Liver (tissue), 9 donors: ENCODE data around the gene SHH. TPM values are rescaled to one million over a fixed set of nuclear protein-coding genes. Genes with fewer than 3 reads are reported as not detected.

Source experiments
- DNase-seq: peaks from one replicate; pipeline ENCODE4 v3.0.0-alpha.2; 2017; ENCODE audit warnings: low spot score
- H3K27ac ChIP-seq, 2 donors: one replicate each; pipeline ENCODE4 v1.7.0; 2013; ENCODE audit warnings: inconsistent platforms in 2 of 2, low read length in 2 of 2, control low read depth in 1 of 2, low read depth in 1 of 2, mild to moderate bottlenecking in 1 of 2
- H3K27me3 ChIP-seq, 4 donors: one replicate each; pipeline versions ENCODE4 v1.6.1 to v1.7.0; 2013; ENCODE audit warnings: low read length in 3 of 4, inconsistent platforms in 1 of 4, mild to moderate bottlenecking in 1 of 4, moderate library complexity in 1 of 4; ENCODE audit not compliant: control insufficient read depth in 4 of 4, insufficient read depth in 4 of 4
- H3K36me3 ChIP-seq, 4 donors: one replicate each; pipeline versions ENCODE4 v1.6.1 to v1.7.0; 2013; ENCODE audit warnings: low read length in 3 of 4, mild to moderate bottlenecking in 3 of 4, low read depth in 1 of 4, moderate library complexity in 1 of 4; ENCODE audit not compliant: control insufficient read depth in 4 of 4, insufficient read depth in 3 of 4
- H3K4me1 ChIP-seq, 4 donors: one replicate each; pipeline versions ENCODE4 v1.6.1 to v1.7.0; 2013; ENCODE audit warnings: low read length in 3 of 4, mild to moderate bottlenecking in 3 of 4, moderate library complexity in 1 of 4; ENCODE audit not compliant: control insufficient read depth in 4 of 4, insufficient read depth in 4 of 4
- H3K4me3 ChIP-seq, 3 donors: one replicate each; pipeline versions ENCODE4 v1.6.1 to v1.7.0; 2013; ENCODE audit warnings: low read length in 3 of 3, control low read depth in 1 of 3, low read depth in 1 of 3, mild to moderate bottlenecking in 1 of 3
- H3K9ac ChIP-seq, 2 donors: one replicate each; pipeline ENCODE4 v1.7.0; 2013; ENCODE audit warnings: low read length in 2 of 2, mild to moderate bottlenecking in 2 of 2, moderate library complexity in 2 of 2, control low read depth in 1 of 2, low read depth in 1 of 2
- H3K9me3 ChIP-seq, 4 donors: one replicate each; pipeline versions ENCODE4 v1.6.1 to v1.7.0; 2013; ENCODE audit warnings: low read length in 3 of 4; ENCODE audit not compliant: control insufficient read depth in 4 of 4
- EGR1 ChIP-seq, 2 donors: IDR thresholded peaks; 2 replicates each; pipeline ENCODE4 v1.6.1; 2016 to 2018; ENCODE audit warnings: antibody characterized with exemption in 2 of 2, low read depth in 2 of 2
- FOXA1 ChIP-seq: IDR thresholded peaks from 2 replicates; pipeline ENCODE4 v1.6.1; 2016; ENCODE audit warnings: antibody characterized with exemption
- FOXA2 ChIP-seq: IDR thresholded peaks from 2 replicates; pipeline ENCODE4 v1.6.1; 2016; ENCODE audit warnings: antibody characterized with exemption
- GABPA ChIP-seq, 2 donors: IDR thresholded peaks in 1 of 2; conservative IDR thresholded peaks in 1 of 2; 2 replicates each; pipeline ENCODE4 v1.6.1; 2016; ENCODE audit warnings: antibody characterized with exemption in 2 of 2, mild to moderate bottlenecking in 1 of 2, moderate library complexity in 1 of 2
- HNF4A ChIP-seq, 2 donors: conservative IDR thresholded peaks; 2 replicates each; pipeline ENCODE4 v1.6.1; 2016; ENCODE audit warnings: antibody characterized with exemption in 2 of 2, mild to moderate bottlenecking in 2 of 2
- HNF4G ChIP-seq: IDR thresholded peaks from 2 replicates; pipeline ENCODE4 v1.6.1; 2016; ENCODE audit warnings: antibody characterized with exemption
- JUND ChIP-seq, 2 donors: IDR thresholded peaks; 2 replicates each; pipeline ENCODE4 v1.6.1; 2016; ENCODE audit warnings: antibody characterized with exemption in 2 of 2
- NR2F2 ChIP-seq: IDR thresholded peaks from 2 replicates; pipeline ENCODE4 v1.6.1; 2016; ENCODE audit warnings: antibody characterized with exemption
- RAD21 ChIP-seq, 2 donors: IDR thresholded peaks; 2 replicates each; pipeline ENCODE4 v1.6.1; 2016; ENCODE audit warnings: antibody characterized with exemption in 2 of 2, mild to moderate bottlenecking in 2 of 2
- SP1 ChIP-seq: IDR thresholded peaks from 2 replicates; pipeline ENCODE4 v1.6.1; 2018; ENCODE audit warnings: antibody characterized with exemption, mild to moderate bottlenecking
- TAF1 ChIP-seq: conservative IDR thresholded peaks from 2 replicates; pipeline ENCODE4 v1.6.1; 2016; ENCODE audit warnings: antibody characterized with exemption, mild to moderate bottlenecking
- YY1 ChIP-seq: IDR thresholded peaks from 2 replicates; pipeline ENCODE4 v1.6.1; 2016; ENCODE audit warnings: antibody characterized with exemption, mild to moderate bottlenecking
- WGBS: extraction: QIAGEN DNeasy Blood & Tissue Kit; methylation state at CpG from one replicate; pipeline ENCODE4 v1.1.7; 2013; 5-methylcytosine and 5-hydroxymethylcytosine counted together
- polyA plus RNA-seq, 2 donors: library from polyadenylated mRNA; stranded (reverse) in 1 of 2; unstranded in 1 of 2; fragments of 200-250 nt in 1 of 2; fragments of >200 nt in 1 of 2; fragmentation: Nextera tagmentation in 1 of 2; extraction: Ambion mirVana in 1 of 2; gene quantifications; one replicate each; pipeline versions ENCODE4 v1.2.1 to v1.2.3, GENCODE V29; 2013 to 2015
- total RNA-seq, 2 donors: library from RNA; depleted of rRNA; stranded (reverse); fragments of >200 nt; gene quantifications; one replicate each; pipeline ENCODE4 v1.2.3, GENCODE V29; 2014
- TF ChIP-seq, protein P1 (sequence below): IDR thresholded peaks from 2 replicates; pipeline ENCODE4 v1.6.1; 2016; ENCODE audit warnings: antibody characterized with exemption
- TF ChIP-seq, protein P2 (sequence below): IDR thresholded peaks from 2 replicates; pipeline ENCODE4 v1.6.1; 2016; ENCODE audit warnings: antibody characterized with exemption
- TF ChIP-seq, protein P3 (sequence below): IDR thresholded peaks from 2 replicates; pipeline ENCODE4 v1.6.1; 2016; ENCODE audit warnings: antibody characterized with exemption
- TF ChIP-seq, protein P4 (sequence below): fragments of 150-350 bp; IDR thresholded peaks from 2 replicates; pipeline ENCODE4 v1.5.1; 2017; ENCODE audit warnings: improper control_type of control experiment, low read depth, low read length; ENCODE audit not compliant: missing input control
- TF ChIP-seq, protein P5 (sequence below): IDR thresholded peaks from 2 replicates; pipeline ENCODE4 v1.6.1; 2016; ENCODE audit warnings: antibody characterized with exemption, mild to moderate bottlenecking
- donor health status: healthy.
- donor health status: healthy.
- donor health status: healthy.
- donor health status: healthy.
- donor health status: healthy.

Gene SHH
- total and polyA plus RNA-seq, 4 donors = 3.9 to 10.0 (median 5.2) TPM

DNA sequence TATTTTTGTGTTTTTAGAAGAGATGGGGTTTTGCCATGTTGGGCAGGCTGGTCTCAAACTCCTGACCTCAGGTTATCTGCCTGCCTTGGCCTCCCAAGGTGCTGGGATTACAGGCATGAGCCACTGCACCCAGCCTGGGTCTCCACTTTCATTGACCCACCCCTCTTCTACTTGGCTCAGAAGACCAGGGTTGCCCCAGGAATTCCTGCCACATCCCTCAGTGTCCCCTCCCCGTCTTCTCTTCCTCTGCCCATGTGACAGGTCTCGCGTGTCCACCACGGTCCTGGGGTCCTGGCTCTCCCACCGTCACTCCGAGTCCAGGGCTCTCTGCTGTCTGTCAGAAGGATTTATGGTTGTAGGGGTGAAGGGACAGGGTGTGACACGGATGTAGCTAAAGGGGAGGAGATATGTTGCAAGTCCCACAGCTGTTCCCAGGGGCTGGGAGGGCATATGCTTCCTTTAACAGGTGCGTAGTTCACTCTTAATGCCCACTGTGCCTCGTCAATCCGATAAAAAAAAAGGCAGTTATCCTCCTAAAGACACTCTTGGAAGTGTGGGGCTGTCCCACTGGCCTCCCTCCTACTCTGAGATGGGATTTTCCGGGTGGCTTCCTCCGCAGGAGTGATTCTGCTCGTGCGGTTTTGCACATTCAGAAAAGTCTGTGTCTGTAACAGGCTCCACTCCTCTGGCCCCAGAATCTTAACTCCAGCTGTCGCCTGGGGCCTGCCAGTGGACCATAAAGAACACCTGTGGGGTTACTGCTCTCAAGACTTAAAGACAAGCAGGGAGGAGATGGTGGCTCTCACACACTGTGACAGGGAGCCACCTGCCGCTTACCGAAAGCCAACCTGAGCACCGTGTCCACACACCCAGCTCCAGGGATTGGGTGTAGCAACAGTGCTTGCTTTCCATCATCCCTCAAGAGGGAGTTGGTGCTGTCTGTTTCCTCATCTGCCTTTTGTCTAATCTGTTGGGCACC is 36.7 kb upstream of the SHH start:
- no peak for DNase-seq
- Histone ChIP-seq H3K27ac (no peak overlapping the region), H3K4me3 (no peak overlapping the region), H3K9me3 (no peaks in the 10 kb centered on the region), H3K9ac (no peak overlapping the region), H3K4me1 (peaks cover 0 to under 1% (median 0%) of the 10 kb centered on the region in 4 donors), H3K27me3 (no peaks in the 10 kb centered on the region), H3K36me3 (no peaks in the 10 kb centered on the region)
- WGBS = 78% methylated on average over 18 of the region's 18 CpGs
- TF ChIP-seq FOXA2 (no peak), SP1 (no peak), EGR1 (IDR thresholded peaks at IDR 0.05; ENCODE audit: low read depth in 2 of 2) (no peak), HNF4G (no peak), RAD21 (IDR thresholded peaks at IDR 0.05) (no peak), NR2F2 (no peak), TAF1 (no peak), GABPA (IDR thresholded peaks at IDR 0.05 in 1 of 2, conservative IDR thresholded peaks at IDR 0.05 in 1 of 2) (no peak), HNF4A (conservative IDR thresholded peaks at IDR 0.05) (no peak), FOXA1 (no peak), JUND (IDR thresholded peaks at IDR 0.05) (no peak), YY1 (no peak)
- TF ChIP-seq, protein P1, sequence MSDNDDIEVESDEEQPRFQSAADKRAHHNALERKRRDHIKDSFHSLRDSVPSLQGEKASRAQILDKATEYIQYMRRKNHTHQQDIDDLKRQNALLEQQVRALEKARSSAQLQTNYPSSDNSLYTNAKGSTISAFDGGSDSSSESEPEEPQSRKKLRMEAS = no peak
- TF ChIP-seq, protein P2, sequence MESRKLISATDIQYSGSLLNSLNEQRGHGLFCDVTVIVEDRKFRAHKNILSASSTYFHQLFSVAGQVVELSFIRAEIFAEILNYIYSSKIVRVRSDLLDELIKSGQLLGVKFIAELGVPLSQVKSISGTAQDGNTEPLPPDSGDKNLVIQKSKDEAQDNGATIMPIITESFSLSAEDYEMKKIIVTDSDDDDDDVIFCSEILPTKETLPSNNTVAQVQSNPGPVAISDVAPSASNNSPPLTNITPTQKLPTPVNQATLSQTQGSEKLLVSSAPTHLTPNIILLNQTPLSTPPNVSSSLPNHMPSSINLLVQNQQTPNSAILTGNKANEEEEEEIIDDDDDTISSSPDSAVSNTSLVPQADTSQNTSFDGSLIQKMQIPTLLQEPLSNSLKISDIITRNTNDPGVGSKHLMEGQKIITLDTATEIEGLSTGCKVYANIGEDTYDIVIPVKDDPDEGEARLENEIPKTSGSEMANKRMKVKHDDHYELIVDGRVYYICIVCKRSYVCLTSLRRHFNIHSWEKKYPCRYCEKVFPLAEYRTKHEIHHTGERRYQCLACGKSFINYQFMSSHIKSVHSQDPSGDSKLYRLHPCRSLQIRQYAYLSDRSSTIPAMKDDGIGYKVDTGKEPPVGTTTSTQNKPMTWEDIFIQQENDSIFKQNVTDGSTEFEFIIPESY = no peak
- TF ChIP-seq, protein P3, sequence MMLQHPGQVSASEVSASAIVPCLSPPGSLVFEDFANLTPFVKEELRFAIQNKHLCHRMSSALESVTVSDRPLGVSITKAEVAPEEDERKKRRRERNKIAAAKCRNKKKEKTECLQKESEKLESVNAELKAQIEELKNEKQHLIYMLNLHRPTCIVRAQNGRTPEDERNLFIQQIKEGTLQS = no peak
- TF ChIP-seq, protein P4, sequence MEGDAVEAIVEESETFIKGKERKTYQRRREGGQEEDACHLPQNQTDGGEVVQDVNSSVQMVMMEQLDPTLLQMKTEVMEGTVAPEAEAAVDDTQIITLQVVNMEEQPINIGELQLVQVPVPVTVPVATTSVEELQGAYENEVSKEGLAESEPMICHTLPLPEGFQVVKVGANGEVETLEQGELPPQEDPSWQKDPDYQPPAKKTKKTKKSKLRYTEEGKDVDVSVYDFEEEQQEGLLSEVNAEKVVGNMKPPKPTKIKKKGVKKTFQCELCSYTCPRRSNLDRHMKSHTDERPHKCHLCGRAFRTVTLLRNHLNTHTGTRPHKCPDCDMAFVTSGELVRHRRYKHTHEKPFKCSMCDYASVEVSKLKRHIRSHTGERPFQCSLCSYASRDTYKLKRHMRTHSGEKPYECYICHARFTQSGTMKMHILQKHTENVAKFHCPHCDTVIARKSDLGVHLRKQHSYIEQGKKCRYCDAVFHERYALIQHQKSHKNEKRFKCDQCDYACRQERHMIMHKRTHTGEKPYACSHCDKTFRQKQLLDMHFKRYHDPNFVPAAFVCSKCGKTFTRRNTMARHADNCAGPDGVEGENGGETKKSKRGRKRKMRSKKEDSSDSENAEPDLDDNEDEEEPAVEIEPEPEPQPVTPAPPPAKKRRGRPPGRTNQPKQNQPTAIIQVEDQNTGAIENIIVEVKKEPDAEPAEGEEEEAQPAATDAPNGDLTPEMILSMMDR = no peak
- TF ChIP-seq, protein P5, sequence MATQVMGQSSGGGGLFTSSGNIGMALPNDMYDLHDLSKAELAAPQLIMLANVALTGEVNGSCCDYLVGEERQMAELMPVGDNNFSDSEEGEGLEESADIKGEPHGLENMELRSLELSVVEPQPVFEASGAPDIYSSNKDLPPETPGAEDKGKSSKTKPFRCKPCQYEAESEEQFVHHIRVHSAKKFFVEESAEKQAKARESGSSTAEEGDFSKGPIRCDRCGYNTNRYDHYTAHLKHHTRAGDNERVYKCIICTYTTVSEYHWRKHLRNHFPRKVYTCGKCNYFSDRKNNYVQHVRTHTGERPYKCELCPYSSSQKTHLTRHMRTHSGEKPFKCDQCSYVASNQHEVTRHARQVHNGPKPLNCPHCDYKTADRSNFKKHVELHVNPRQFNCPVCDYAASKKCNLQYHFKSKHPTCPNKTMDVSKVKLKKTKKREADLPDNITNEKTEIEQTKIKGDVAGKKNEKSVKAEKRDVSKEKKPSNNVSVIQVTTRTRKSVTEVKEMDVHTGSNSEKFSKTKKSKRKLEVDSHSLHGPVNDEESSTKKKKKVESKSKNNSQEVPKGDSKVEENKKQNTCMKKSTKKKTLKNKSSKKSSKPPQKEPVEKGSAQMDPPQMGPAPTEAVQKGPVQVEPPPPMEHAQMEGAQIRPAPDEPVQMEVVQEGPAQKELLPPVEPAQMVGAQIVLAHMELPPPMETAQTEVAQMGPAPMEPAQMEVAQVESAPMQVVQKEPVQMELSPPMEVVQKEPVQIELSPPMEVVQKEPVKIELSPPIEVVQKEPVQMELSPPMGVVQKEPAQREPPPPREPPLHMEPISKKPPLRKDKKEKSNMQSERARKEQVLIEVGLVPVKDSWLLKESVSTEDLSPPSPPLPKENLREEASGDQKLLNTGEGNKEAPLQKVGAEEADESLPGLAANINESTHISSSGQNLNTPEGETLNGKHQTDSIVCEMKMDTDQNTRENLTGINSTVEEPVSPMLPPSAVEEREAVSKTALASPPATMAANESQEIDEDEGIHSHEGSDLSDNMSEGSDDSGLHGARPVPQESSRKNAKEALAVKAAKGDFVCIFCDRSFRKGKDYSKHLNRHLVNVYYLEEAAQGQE = no peak
